ENCODE data around the gene PCYOX1L. TPM values are rescaled to one million over a fixed set of nuclear protein-coding genes. Genes with fewer than 3 reads are reported as not detected.

The PCYOX1L gene
- total RNA-seq, 1 experiment from 2014 or later, result 15.9 TPM

GRCh38 chr5:149358294-149358651 lies 427 bp downstream of the PCYOX1L start:
- TF ChIP-seq CTCF (IDR thresholded peaks at IDR 0.05 in 2 of 3, conservative IDR thresholded peaks at IDR 0.05 in 1 of 3; ENCODE audit: borderline replicate concordance in 1 of 3, insufficient read depth in 1 of 3, low read depth in 2 of 3, low read length in 2 of 3), result no peak
- peak; percentile 4 for TF ChIP-seq POLR2A (IDR thresholded peaks at IDR 0.05; ENCODE audit: borderline replicate concordance, extremely low read depth, insufficient read depth, insufficient read length)
- Histone ChIP-seq H3K27me3 (ENCODE audit: insufficient read depth, low read length) (no peaks in the 10 kb centered on the region), H3K9me2 (ENCODE audit: insufficient read depth) (no peaks in the 10 kb centered on the region), H3K79me2 (ENCODE audit: insufficient read depth, low read length) (peaks cover 5% of the 10 kb centered on the region; the same call in 1 of the 2 replicates), H2AFZ (ENCODE audit: low read depth, low read length, poor library complexity, severe bottlenecking) (no peak overlapping the region), H3K4me2 (ENCODE audit: low read length) (peak overlapping the region; percentile 88), H4K20me1 (ENCODE audit: insufficient read depth) (no peaks in the 10 kb centered on the region; the same call in 1 of the 2 replicates), H3K9me3 (ENCODE audit: control insufficient read depth in 1 of 2, insufficient read depth in 1 of 2, low read depth in 1 of 2, low read length in 2 of 2) (no peaks in the 10 kb centered on the region), H3K9ac (ENCODE audit: low read length) (peak overlapping the region; percentile 79), H3K4me1 (ENCODE audit: control insufficient read depth in 1 of 2, insufficient read depth in 2 of 2, low read length in 2 of 2) (peaks cover 7 to 18% of the 10 kb centered on the region in 2 experiments; a peak in 3 of 4 replicates), H3K4me3 (replicated peaks in 1 of 2; ENCODE audit: low read depth in 1 of 2, low read length in 2 of 2) (peak overlapping the region; percentile 89 to 90), H3K27ac (ENCODE audit: low read depth, low read length) (peak overlapping the region; percentile 63), H3K36me3 (ENCODE audit: control insufficient read depth in 1 of 2, insufficient read depth in 2 of 2, low read length in 2 of 2) (peaks cover 4 to 6% of the 10 kb centered on the region in 2 experiments)
- CTCF ChIA-PET, result interaction anchor here (0.9 to 4.2 kb wide), 10 partner anchors 9 to 260 kb away, joined by 3 to 38 read pairs (median 4); partner anchors contain the start of gene GRPEL2
- ATAC-seq, result peak; percentile 23
- POLR2A ChIA-PET, result interaction anchor here (0.6 to 1.8 kb wide), 6 partner anchors 9 to 203 kb away, joined by 3 to 18 read pairs (median 3); partner anchors contain the start of gene GRPEL2
- no TSS peak for BruUV-seq (replicated peaks)
- RAD21 ChIA-PET (ENCODE audit: low non-redundant PET in 1 of 2, low total read pairs in 2 of 2, uncharacterized antibody in 2 of 2, unreplicated experiment in 2 of 2), result interaction anchor here (0.5 to 1.4 kb wide), 4 partner anchors 9 to 215 kb away, joined by 3 to 4 read pairs (median 3); no protein-coding TSS in a partner anchor
- intact Hi-C loops (cut with micrococcal nuclease), result no loop called here
- no peak for DNase-seq (ENCODE audit: low read depth, low spot score)

- ChIA-PET CTCF (interaction anchor here (1.8 kb wide), 1 partner anchor 13 kb away, joined by 22 read pairs; no protein-coding TSS in a partner anchor), RAD21 (ENCODE audit: low non-redundant PET in 1 of 2, low total read pairs in 2 of 2, uncharacterized antibody in 2 of 2, unreplicated experiment in 2 of 2) (interaction anchor here in 1 of 2 experiments (0.5 kb wide), 1 partner anchor 82 kb away, joined by 3 read pairs; no protein-coding TSS in a partner anchor), POLR2A (interaction anchor here (1.8 kb wide), 1 partner anchor 13 kb away, joined by 18 read pairs; the partner anchor contains the start of gene GRPEL2)
- H3K4me2 ChIP-seq (ENCODE audit: low read length), result peak overlapping the region; percentile 88
- DNase-seq (ENCODE audit: low read depth, low spot score), result no peak
- H3K4me1 ChIP-seq (ENCODE audit: control insufficient read depth in 1 of 2, insufficient read depth in 2 of 2, low read length in 2 of 2), result peaks cover 7 to 18% of the 10 kb centered on the region in 2 experiments; a peak in 3 of 4 replicates
- no peaks in the 10 kb centered on the region for H3K9me2 ChIP-seq (ENCODE audit: insufficient read depth)
- peak overlapping the region; percentile 89 to 90 for H3K4me3 ChIP-seq (replicated peaks in 1 of 2; ENCODE audit: low read depth in 1 of 2, low read length in 2 of 2)
- peaks cover under 1 to 3% of the 10 kb centered on the region in 2 experiments; a peak in 2 of 4 replicates for H3K36me3 ChIP-seq (ENCODE audit: control insufficient read depth in 1 of 2, insufficient read depth in 2 of 2, low read length in 2 of 2)
- TF ChIP-seq CTCF (IDR thresholded peaks at IDR 0.05 in 2 of 3, conservative IDR thresholded peaks at IDR 0.05 in 1 of 3; ENCODE audit: borderline replicate concordance in 1 of 3, insufficient read depth in 1 of 3, low read depth in 2 of 3, low read length in 2 of 3), result no peak
- TF ChIP-seq ZBTB33 (IDR thresholded peaks at IDR 0.05; ENCODE audit: extremely low read depth, insufficient replicate concordance, low read length), result no peak
- TF ChIP-seq ATF3 (IDR thresholded peaks at IDR 0.05), result no peak
- no peak for TF ChIP-seq POLR2A (IDR thresholded peaks at IDR 0.05; ENCODE audit: borderline replicate concordance, extremely low read depth, insufficient read depth, insufficient read length)
- no peak for TF ChIP-seq YY1 (IDR thresholded peaks at IDR 0.05; ENCODE audit: extremely low read depth, insufficient replicate concordance, low read depth, low read length)
- no peaks in the 10 kb centered on the region for H3K9me3 ChIP-seq (ENCODE audit: control insufficient read depth in 1 of 2, insufficient read depth in 1 of 2, low read depth in 1 of 2, low read length in 2 of 2)
- no peaks in the 10 kb centered on the region for H3K27me3 ChIP-seq (ENCODE audit: insufficient read depth, low read length)
- no peak for ATAC-seq
- H3K27ac ChIP-seq (ENCODE audit: low read depth, low read length), result no peak overlapping the region
- H4K20me1 ChIP-seq (ENCODE audit: insufficient read depth), result no peaks in the 10 kb centered on the region; the same call in 1 of the 2 replicates
- peak overlapping the region; percentile 79; the same call in 1 of the 2 replicates for H3K9ac ChIP-seq (ENCODE audit: low read length)
- intact Hi-C loops (cut with micrococcal nuclease), result no loop called here
- BruUV-seq (replicated peaks), result no TSS peak
- H2AFZ ChIP-seq (ENCODE audit: low read depth, low read length, poor library complexity, severe bottlenecking), result no peak overlapping the region
- H3K79me2 ChIP-seq (ENCODE audit: insufficient read depth, low read length), result peaks cover 5% of the 10 kb centered on the region; the same call in 1 of the 2 replicates
Measured at GRCh38 chr5:149358868-149359495, 1.1 kb downstream of the PCYOX1L start.
